Stimulated activated naive CD4-positive, alpha-beta T cell (primary cell): ENCODE results near the gene MRPL27.

Source experiments
- DNase-seq, 6 experiments: peaks; one replicate each; lab custom pipeline; 2025; lab: John Stamatoyannopoulos, UW

MRPL27 gene

GRCh38 chr17:50360486-50361115 is 12.4 kb downstream of the MRPL27 start:
- no peak for DNase-seq

- no peak for DNase-seq
Observed at GRCh38 chr17:50359998-50360461, 13.0 kb downstream of the MRPL27 start.

DNA sequence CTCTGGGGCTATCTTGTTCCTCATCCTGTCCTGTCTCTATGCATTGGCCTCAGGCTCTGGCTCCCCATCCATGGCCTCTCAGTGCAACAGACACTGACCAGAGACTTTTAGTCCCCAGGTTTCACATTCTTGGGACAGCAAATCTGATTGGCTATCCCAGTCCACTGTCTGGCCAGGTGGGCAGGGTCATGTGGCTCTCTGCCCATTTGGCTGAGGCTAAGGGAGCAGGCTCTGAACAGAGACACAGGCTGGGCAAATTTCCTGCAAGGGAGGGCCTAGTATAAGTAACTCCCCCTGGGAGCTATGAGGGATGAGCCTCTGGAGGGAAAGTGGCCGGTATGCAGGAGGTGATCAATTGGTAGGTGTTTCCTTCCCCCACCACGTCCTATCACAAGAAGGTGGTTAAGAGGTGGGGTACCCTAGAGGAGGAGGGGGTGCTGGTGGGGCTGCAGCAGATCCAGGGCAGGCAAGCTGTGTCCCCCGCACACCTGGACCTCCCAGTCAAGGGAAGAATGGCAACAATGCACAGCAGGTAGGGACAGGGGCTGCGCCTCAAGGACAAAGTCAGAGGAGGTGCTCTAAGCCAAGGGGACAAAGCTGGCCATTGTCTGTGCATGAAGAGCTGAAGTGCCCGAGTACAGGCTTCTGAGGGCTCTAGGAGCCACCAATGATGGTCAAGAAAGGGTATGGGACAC is 13.8 kb downstream of the MRPL27 start:
- DNase-seq, result no peak

DNA sequence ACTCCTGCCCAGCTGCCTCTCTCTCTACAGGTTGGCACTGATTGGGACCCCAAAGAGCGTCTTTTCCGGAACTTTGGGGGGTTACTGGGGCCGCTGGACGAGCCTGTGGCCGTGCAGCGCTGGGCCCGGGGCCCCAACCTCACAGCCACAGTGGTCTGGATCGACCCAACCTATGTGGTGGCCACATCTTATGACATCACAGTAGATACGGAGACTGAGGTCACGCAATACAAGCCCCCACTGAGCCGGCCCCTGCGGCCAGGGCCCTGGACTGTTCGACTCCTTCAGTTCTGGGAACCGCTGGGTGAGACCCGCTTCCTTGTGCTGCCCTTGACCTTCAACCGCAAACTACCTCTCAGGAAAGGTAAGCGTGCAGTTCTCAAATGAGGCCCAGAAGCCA is 14.8 kb downstream of the MRPL27 start:
- DNase-seq, result no peak

DNA sequence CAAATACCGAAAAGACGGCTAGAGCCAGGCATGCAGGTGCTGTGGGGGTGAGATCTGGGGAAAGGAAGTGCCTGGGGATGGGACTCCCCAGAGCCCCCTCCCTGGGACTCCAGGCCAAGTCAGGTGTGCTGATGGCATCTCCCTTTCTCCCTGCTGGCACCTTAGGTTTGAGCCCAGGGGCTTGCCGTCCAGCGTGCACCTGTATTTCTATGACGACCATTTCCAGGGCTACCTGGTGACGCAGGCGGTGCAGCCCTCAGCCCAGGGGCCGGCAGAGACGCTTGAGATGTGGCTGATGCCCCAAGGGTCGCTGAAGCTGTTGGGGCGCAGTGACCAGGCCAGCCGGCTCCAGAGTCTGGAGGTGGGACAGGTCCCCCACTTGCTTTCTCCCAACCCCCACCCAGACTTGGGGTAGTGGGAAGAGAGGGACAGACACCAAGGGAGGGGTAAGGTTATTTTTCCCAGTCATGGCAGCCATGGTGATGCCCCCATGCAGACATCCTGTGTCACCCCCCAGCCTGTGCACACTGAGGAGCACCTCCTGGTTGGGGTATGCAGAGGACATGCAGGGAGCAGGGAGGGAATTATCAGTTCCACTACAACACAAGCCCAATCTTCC is 16.0 kb downstream of the MRPL27 start:
- no peak for DNase-seq

- no peak for DNase-seq
Observed at GRCh38 chr17:50356418-50356817, 16.6 kb downstream of the MRPL27 start.

GRCh38 chr17:50355701-50356341 is 17.2 kb downstream of the MRPL27 start:
- DNase-seq, result no peak

GRCh38 chr17:50355336-50355700 is 17.7 kb downstream of the MRPL27 start:
- no peak for DNase-seq

GRCh38 chr17:50354776-50355175 is 18.2 kb downstream of the MRPL27 start:
- DNase-seq, result no peak

GRCh38 chr17:50354198-50354597 is 18.8 kb downstream of the MRPL27 start:
- DNase-seq, result no peak

DNA sequence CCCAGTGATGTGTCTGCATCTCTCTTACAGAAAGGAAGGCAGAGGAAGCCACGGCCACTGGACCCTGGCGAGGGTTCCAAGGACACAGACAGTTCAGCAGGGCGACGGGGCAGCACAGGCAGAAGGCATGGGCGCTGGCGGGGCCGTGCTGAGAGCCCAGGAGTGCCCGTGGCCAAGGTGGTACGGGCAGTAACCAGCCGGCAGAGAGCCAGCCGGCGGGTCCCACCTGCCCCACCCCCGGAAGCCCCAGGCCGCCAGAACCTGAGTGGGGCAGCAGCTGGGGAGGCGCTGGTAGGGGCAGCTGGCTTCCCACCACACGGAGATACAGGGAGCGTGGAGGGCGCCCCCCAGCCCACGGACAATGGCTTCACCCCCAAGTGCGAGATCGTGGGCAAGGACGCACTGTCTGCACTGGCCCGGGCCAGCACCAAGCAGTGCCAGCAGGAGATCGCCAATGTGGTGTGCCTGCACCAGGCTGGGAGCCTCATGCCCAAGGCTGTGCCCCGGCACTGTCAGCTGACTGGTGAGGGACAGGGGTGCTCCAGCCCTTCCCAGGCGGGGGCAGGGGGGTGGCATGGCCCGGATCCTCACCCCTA is 19.3 kb downstream of the MRPL27 start:
- no peak for DNase-seq

- no peak for DNase-seq
Observed at GRCh38 chr17:50352693-50353599, 20.0 kb downstream of the MRPL27 start.

DNA sequence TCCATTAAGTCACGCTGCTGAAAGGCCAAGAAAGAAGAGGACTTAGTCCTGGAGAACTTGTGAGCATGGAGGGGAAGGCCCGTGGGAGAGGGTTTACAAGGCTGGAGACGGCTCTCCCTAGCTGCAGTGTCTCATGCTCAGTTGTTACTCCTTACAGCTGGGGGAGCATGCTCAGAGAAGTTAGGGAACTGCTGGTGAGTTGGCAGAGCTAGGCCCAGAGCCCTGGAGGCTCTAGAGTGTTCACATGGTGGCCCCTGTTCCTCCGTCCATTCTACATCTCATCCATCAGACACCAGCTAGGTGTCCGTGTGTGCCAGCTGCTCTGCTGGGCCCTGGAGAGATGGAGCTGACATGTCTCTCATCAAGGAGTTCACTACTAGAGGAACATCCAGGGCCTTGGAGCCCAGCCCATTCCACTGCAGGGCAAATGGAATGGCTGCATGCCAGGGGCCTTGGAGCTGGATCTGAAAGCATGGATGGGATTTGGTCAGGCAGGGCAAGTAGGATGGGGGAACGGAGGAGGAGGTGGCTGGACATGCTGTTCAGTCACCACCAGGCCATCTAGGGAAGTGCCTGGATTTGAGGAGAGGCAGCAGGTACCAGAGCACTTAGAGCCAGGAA is 20.8 kb downstream of the MRPL27 start:
- DNase-seq, result no peak

- DNase-seq, result no peak
Observed at GRCh38 chr17:50350733-50351132, 22.3 kb downstream of the MRPL27 start.

DNA sequence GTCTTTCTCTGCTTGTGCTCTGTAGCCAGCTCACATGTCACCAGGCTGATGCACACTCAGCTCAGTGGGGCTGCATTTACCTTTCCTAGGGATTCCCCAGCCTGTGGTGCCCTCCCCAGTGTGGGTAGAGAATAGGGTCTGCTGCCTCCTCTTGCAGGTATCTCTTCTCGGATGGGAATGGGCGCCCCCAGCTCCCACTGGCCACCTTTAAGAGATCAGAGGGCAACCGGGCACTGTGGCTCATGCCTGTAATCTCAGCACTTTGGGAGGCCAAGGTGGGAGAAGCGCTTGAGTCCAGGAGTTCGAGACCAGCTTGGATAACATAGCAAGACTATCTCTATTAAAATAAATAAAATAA is 23.8 kb downstream of the MRPL27 start:
- DNase-seq, result no peak

- no peak for DNase-seq
Observed at GRCh38 chr17:50348522-50349242, 24.3 kb downstream of the MRPL27 start.

DNA sequence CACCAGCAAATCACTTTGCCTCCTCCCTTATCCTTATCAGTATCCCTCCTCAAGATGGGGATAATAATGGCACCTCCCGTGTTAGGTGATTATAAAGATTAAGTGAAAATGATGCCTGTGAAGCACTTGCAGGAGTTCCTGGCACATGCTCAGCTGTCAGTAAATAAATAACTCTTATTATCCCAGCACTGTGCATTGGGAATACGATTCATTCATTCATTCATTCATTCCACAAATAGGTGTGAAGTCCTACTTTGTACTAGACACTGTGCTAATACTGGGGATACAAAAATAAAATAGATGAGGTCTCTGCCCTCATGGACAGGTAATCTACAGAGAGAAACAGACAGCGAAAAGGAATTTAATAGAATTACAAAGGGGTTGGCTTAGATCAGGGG is 25.1 kb downstream of the MRPL27 start:
- no peak for DNase-seq

DNA sequence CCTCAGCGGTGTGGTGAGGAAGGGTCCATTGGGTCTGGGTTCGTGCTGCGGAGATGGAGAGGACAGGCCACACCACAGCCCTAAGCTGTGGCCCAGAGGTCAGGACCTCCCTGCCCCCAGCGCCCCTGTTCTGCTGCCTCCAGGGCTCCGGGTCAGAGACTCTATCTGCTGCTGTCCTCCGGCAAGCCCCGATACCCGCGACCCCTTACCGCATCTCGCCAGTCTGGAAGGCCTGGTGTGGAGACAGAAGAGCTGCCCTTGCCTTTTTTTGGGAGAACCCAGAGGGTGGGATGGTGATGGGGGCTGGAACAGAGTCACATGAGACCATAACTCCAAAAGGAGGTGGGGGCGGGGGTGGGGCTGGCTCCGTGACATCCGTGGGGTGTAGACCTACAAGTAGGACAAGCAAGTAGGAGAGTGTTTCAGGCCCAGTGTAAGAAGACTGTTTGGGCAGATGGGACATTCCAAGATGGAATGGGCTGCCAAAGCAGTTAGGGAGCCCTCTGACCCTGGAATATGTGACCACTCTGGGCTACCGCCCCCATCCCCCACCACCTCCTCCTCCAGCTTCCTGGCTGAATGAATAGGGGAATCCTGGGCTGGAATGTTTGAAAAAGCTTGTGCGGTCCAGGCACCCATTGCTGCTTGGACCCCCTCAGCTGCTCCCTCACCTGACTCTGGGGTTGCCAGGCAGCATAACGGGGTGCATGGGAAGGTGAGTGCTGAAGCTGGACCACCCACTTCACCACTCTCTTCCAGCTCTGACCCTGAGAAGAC is 25.7 kb downstream of the MRPL27 start:
- DNase-seq, result no peak

GRCh38 chr17:50346313-50347116 is 26.5 kb downstream of the MRPL27 start:
- DNase-seq, result peak in 4 of 6 experiments; percentile 42 to 88 (median 62)
